A673 (cell line): ENCODE results near the gene NBAS. TPM values are rescaled to one million over a fixed set of nuclear protein-coding genes. Genes with fewer than 3 reads are reported as not detected.

Experiments
- BruUV-seq: library from RNA; stranded (reverse); fragments of 400-500 nt; replicated peaks from 2 replicates; lab custom pipeline; 2021; lab: Mats Ljungman, UMichigan
- CTCF ChIA-PET: fragments of 300-600 bp; sonication (Branson Sonifier 250); formaldehyde crosslinking; loops from one replicate; lab custom pipeline; 2022; ENCODE audit warnings: antibody characterized with exemption; lab: Charles Lee
- POLR2A ChIA-PET: fragments of 300-600 bp; sonication (Branson Sonifier 250); formaldehyde crosslinking; loops from one replicate; lab custom pipeline; 2022; ENCODE audit warnings: antibody characterized with exemption; ENCODE audit not compliant: low non-redundant PET; lab: Charles Lee
- DNase-seq: peaks from one replicate; pipeline ENCODE4 v3.0.0-alpha.2; 2015; ENCODE audit warnings: low spot score
- H3K27ac ChIP-seq: fragments of 200-600 bp; sonication (generic); 2 replicates; pipeline ENCODE4 v1.5.1; 2016; ENCODE audit warnings: mixed run types, low read depth, mild to moderate bottlenecking, mixed read lengths, antibody characterized with exemption, low read length; ENCODE audit not compliant: poor library complexity, severe bottlenecking
- H3K27me3 ChIP-seq: fragments of 200-600 bp; sonication (generic); replicated peaks from 2 replicates; pipeline ENCODE4 v1.6.1; 2017; ENCODE audit warnings: mixed run types, low read depth, mild to moderate bottlenecking, mixed read lengths, antibody characterized with exemption, low read length; ENCODE audit not compliant: insufficient read depth, poor library complexity
- H3K36me3 ChIP-seq: fragments of 200-600 bp; sonication (generic); 2 replicates; pipeline ENCODE4 v1.6.1; 2016; ENCODE audit warnings: mixed run types, mild to moderate bottlenecking, mixed read lengths, antibody characterized with exemption, low read length; ENCODE audit not compliant: insufficient read depth, poor library complexity, severe bottlenecking
- H3K4me1 ChIP-seq: fragments of 200-600 bp; sonication (generic); 2 replicates; pipeline ENCODE4 v1.6.1; 2017; ENCODE audit warnings: mixed run types, mild to moderate bottlenecking, mixed read lengths, antibody characterized with exemption, low read length; ENCODE audit not compliant: insufficient read depth, poor library complexity, severe bottlenecking
- H3K4me3 ChIP-seq: fragments of 200-600 bp; sonication (generic); 2 replicates; pipeline ENCODE4 v1.5.1; 2016; ENCODE audit warnings: low read depth, mixed run types, mild to moderate bottlenecking, mixed read lengths, low read length; ENCODE audit not compliant: poor library complexity, severe bottlenecking
- H3K9me3 ChIP-seq: fragments of 200-600 bp; sonication (generic); 2 replicates; pipeline ENCODE4 v1.6.1; 2016; ENCODE audit warnings: mixed run types, low read depth, mild to moderate bottlenecking, mixed read lengths, antibody characterized with exemption, low read length; ENCODE audit not compliant: poor library complexity, severe bottlenecking
- CTCF ChIP-seq: fragments of 300-800, 200-600 bp; sonication (generic); conservative IDR thresholded peaks from 2 replicates; pipeline ENCODE4 v1.5.1; 2017; ENCODE audit warnings: low read depth, mild to moderate bottlenecking, antibody characterized with exemption, low read length, moderate library complexity, mixed read lengths
- EZH2 ChIP-seq: fragments of 200-600 bp; sonication (generic); IDR thresholded peaks from 2 replicates; pipeline ENCODE4 v1.6.1; 2017; ENCODE audit warnings: borderline replicate concordance, low read depth, mild to moderate bottlenecking, mixed read lengths, antibody characterized with exemption, low read length; ENCODE audit not compliant: poor library complexity, severe bottlenecking
- intact Hi-C: fragments of 100-400 bp; cut with micrococcal nuclease; formaldehyde crosslinking; loops from one replicate; pipeline ENCODE4 v1.10.0; 2022; ENCODE audit not compliant: unreplicated experiment
- total RNA-seq: library from RNA; stranded (reverse); gene quantifications from 2 replicates; pipeline ENCODE4 v1.2.3, GENCODE V29; 2021

The NBAS gene
- total RNA-seq, 1 experiment from 2014 or later = 38.7 TPM

- no peak for TF ChIP-seq EZH2
- TF ChIP-seq CTCF = no peak
- no TSS peak for BruUV-seq
- ChIA-PET CTCF (no interaction called here), POLR2A (no interaction called here)
- no peak for DNase-seq
- Histone ChIP-seq H3K27me3 (no peaks in the 10 kb centered on the region), H3K36me3 (no peaks in the 10 kb centered on the region), H3K4me1 (peaks cover 9% of the 10 kb centered on the region), H3K27ac (no peak overlapping the region), H3K9me3 (no peaks in the 10 kb centered on the region), H3K4me3 (no peak overlapping the region)
- intact Hi-C loops = no loop called here
These were observed 441.4 kb downstream of the NBAS start for GRCh38 chr2:15119722-15120175.

GRCh38 chr2:15117409-15118050, 443.6 kb downstream of the NBAS start:
- peaks cover 9% of the 10 kb centered on the region for H3K4me1 ChIP-seq
- ChIA-PET POLR2A (no interaction called here), CTCF (no interaction called here)
- H3K36me3 ChIP-seq = no peaks in the 10 kb centered on the region
- DNase-seq = no peak
- intact Hi-C loops = no loop called here
- peaks cover 8% of the 10 kb centered on the region for H3K9me3 ChIP-seq
- no peaks in the 10 kb centered on the region for H3K27me3 ChIP-seq
- BruUV-seq = no TSS peak
- no peak overlapping the region for H3K4me3 ChIP-seq
- H3K27ac ChIP-seq = no peak overlapping the region
- TF ChIP-seq EZH2 (no peak), CTCF (no peak)

Other genes starting within 250 kb of the NBAS start
- gene DDX1, start 30.5 kb upstream of the NBAS start, total RNA-seq = 152 and 154 TPM in 2 replicates